Esophagus (tissue), 2 donors: ENCODE results near the gene POU3F1. TPM values are rescaled to one million over a fixed set of nuclear protein-coding genes. Genes with fewer than 3 reads are reported as not detected.

Source experiments
- H3K27ac ChIP-seq, 2 donors: one replicate each; pipeline ENCODE4 v1.5.1; 2013; ENCODE audit warnings: low read depth in 2 of 2, mild to moderate bottlenecking in 2 of 2, inconsistent platforms in 1 of 2, low read length in 1 of 2, moderate library complexity in 1 of 2
- H3K27me3 ChIP-seq, 2 donors: one replicate each; pipeline ENCODE4 v1.6.1; 2013; ENCODE audit warnings: low read length in 2 of 2, control low read depth in 1 of 2, mild to moderate bottlenecking in 1 of 2; ENCODE audit not compliant: insufficient read depth in 2 of 2, control insufficient read depth in 1 of 2
- H3K36me3 ChIP-seq, 2 donors: one replicate each; pipeline ENCODE4 v1.6.1; 2013; ENCODE audit warnings: low read length in 1 of 2; ENCODE audit not compliant: control insufficient read depth in 2 of 2, insufficient read depth in 2 of 2
- H3K4me1 ChIP-seq, 2 donors: one replicate each; pipeline ENCODE4 v1.6.1; 2013; ENCODE audit warnings: low read length in 1 of 2; ENCODE audit not compliant: control insufficient read depth in 2 of 2, insufficient read depth in 2 of 2
- H3K4me3 ChIP-seq, 2 donors: one replicate each; pipeline ENCODE4 v1.5.1; 2013; ENCODE audit warnings: low read length in 2 of 2, mild to moderate bottlenecking in 2 of 2, low read depth in 1 of 2, moderate library complexity in 1 of 2
- H3K9me3 ChIP-seq, 2 donors: one replicate each; pipeline ENCODE4 v1.6.1; 2013; ENCODE audit warnings: mild to moderate bottlenecking in 2 of 2, low read depth in 1 of 2, low read length in 1 of 2, moderate library complexity in 1 of 2; ENCODE audit not compliant: control insufficient read depth in 2 of 2, insufficient read depth in 1 of 2
- WGBS, 2 donors: extraction: QIAGEN DNeasy Blood & Tissue Kit; methylation state at CpG; one replicate each; pipeline ENCODE4 v1.1.7; 2013; 5-methylcytosine and 5-hydroxymethylcytosine counted together
- polyA plus RNA-seq, 2 donors: library from polyadenylated mRNA; stranded (reverse); fragments of 200-250 nt; gene quantifications; one replicate each; pipeline ENCODE4 v1.2.3, GENCODE V29; 2013
- donor health status: healthy with polysubstance abuse.
- donor health status: Bipolar disorder and iron deficiency.

POU3F1 gene
- polyA plus RNA-seq, 2 donors: 0.22 to 1.4 TPM

DNA sequence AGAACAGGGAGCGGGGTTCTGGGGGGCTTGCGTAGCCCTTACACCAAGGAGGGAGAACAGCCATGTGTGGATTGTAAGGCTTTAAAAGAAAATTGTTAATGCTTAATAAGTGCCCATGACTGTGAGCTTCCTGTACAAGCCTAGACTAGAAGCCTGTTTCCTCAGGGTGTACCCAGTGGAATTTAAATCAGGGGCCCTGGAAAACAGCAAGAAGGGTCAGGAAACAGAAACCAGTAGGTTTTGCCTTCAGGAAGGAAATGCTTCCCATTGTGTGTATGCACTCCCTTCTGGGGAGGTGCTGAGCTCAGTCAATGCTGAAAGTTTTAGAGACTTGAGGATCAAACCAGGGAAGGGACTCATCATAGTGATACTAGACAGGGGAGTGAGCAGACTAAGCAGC is 21.4 kb downstream of the POU3F1 start:
- Histone ChIP-seq H3K27ac (peak overlapping the region; percentile 81 to 90), H3K4me1 (peaks cover 8 to 23% of the 10 kb centered on the region in 2 donors), H3K9me3 (no peaks in the 10 kb centered on the region), H3K36me3 (peaks cover 6 to 8% of the 10 kb centered on the region in 2 donors), H3K4me3 (no peak overlapping the region), H3K27me3 (no peaks in the 10 kb centered on the region)
- 62 to 73% methylated on average over 2 of the region's 2 CpGs for WGBS, 2 donors

DNA sequence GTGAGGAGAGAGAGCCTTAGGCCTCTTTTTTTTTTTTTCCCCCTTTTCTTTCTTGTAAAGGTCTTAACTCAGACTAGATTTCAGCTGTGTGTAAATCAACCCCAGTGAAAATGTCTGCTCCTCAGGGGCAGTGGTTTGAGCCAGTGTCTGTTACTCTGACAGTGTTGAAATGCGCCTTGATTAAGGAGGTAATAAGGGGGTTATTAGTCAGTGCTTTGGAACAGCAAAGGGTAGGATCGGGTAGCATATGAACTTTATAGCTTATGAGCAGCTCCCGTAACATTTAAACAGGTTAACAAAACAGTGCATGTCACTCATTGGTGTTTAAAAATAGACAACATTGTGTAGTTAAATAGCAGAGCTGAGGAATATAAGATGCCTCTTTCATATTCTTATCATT is 23.8 kb downstream of the POU3F1 start:
- 87 to 93% methylated on average over 3 of the region's 3 CpGs for WGBS, 2 donors
- peaks cover 11 to 18% of the 10 kb centered on the region in 2 donors for H3K36me3 ChIP-seq
- no peak overlapping the region for H3K27ac ChIP-seq
- no peaks in the 10 kb centered on the region for H3K27me3 ChIP-seq
- H3K4me3 ChIP-seq: no peak overlapping the region
- peaks cover 0 to 8% of the 10 kb centered on the region in 2 donors for H3K4me1 ChIP-seq
- H3K9me3 ChIP-seq: no peaks in the 10 kb centered on the region

DNA sequence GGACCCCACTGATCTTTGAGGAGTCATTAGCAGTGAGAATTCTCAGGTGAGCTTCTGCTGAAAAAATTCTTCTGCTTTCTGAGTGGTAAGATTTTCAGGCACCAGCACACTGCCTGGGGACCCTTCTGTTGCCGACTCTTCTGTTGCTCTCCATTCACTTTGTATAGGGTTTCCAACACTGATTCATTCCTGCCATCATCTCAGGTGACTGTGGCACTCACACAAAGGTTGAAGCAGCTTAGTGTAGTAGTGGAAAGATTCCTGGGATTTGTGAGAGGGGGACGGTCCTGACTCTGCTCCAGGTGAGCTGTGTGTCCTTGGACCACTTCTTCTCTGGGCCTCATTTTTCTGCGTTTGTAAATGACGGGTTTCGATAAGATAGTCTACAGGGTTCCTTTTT is 24.6 kb downstream of the POU3F1 start:
- no peak overlapping the region for H3K4me3 ChIP-seq
- H3K27me3 ChIP-seq: no peaks in the 10 kb centered on the region
- peaks cover 0 to 5% of the 10 kb centered on the region in 2 donors for H3K4me1 ChIP-seq
- no peak overlapping the region for H3K27ac ChIP-seq
- WGBS, 2 donors: 95% methylated on average over 5 of the region's 5 CpGs
- no peaks in the 10 kb centered on the region for H3K9me3 ChIP-seq
- H3K36me3 ChIP-seq: peaks cover 13 to 22% of the 10 kb centered on the region in 2 donors

DNA sequence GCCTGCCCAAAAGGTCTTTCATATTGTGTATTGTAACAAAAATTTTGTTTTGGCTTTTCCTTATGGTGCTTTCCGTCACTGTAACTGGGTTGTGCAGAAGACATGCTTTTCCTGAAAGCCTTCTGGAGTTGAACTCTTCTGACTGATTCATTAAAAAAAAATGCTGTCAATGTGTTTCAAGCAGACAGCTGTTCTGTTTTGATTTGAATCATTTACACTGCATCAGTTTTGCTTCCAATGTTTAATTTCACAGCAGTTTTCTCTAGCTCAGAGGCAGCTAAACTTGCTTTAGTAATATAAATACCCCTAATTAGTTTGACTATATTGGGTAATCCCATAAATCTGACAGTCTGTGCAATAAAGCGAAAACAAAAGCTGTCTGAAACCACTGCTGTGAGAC is 26.2 kb downstream of the POU3F1 start:
- Histone ChIP-seq H3K27ac (no peak overlapping the region), H3K4me3 (no peak overlapping the region), H3K36me3 (peaks cover 9 to 22% of the 10 kb centered on the region in 2 donors), H3K27me3 (no peaks in the 10 kb centered on the region), H3K9me3 (no peaks in the 10 kb centered on the region), H3K4me1 (peaks cover 0 to 2% of the 10 kb centered on the region in 2 donors)
- 87 to 88% methylated on average over 2 of the region's 2 CpGs for WGBS, 2 donors

DNA sequence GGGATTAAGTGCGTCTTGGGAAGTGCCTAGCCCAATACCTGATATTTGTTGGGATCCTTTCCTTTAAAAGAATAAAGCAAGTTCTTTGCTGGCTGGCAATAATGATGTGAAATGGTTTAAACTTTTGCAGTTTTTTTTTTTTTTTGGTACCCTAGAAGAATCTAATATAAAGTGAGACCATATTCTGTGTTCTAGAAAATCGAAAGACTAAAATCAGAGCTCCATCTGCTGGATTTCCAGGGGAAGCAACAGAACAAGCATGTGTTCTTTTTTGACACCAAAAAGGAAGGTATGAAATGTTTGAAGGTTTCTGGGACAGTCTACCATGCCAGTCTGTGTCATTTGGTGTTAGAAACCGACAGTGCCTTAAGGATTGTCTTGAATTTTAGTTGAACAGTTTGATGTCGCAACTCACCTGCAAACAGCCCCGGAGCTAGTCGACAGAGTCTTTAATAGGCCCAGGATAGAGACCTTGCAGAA is 27.7 kb downstream of the POU3F1 start:
- no peaks in the 10 kb centered on the region for H3K4me1 ChIP-seq
- no peak overlapping the region for H3K27ac ChIP-seq
- no peak overlapping the region for H3K4me3 ChIP-seq
- no peaks in the 10 kb centered on the region for H3K27me3 ChIP-seq
- WGBS, 2 donors: 56 to 59% methylated on average over 6 of the region's 6 CpGs
- H3K9me3 ChIP-seq: no peaks in the 10 kb centered on the region
- peaks cover 9 to 19% of the 10 kb centered on the region in 2 donors for H3K36me3 ChIP-seq

DNA sequence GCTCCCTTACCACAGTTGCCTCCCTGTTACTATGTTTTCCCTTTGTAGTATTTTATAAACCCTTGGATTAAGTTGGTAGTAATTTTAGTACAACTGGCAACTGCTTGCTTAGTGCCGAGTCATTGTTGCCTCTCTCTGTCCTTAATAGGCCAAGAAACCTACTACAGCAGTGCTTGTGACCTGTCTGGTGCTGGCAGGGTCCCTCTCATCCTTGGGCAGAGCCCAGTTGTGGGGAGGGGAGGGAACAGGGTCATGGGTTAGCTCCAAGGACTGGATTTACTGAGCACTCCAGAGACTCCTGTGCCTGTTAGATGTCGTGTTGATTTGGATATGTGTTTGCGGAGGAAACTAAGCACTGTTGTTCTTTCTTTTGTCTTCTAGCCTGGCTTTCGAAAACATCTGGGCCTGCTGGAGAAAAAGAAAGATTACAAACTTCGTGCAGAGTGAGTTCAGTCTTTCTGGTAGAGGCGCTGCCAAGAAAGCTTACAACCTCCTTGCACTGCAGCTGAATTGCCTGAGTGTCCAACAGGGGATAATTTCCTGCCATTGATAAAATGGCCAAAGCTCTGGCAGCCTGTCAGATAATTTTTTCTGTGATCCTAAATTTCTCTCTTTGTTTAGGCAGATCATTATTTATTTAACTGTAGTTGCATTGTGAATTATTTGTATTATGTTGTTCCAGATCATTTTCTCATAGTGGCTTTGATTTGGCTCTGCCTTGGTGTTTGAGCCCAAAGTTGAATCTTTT is 30.4 kb downstream of the POU3F1 start:
- Histone ChIP-seq H3K9me3 (no peaks in the 10 kb centered on the region), H3K36me3 (peaks cover 9 to 15% of the 10 kb centered on the region in 2 donors), H3K4me1 (no peaks in the 10 kb centered on the region), H3K27me3 (no peaks in the 10 kb centered on the region), H3K27ac (peak overlapping the region; percentile 48 to 67), H3K4me3 (no peak overlapping the region)
- 43 to 44% methylated on average over 6 of the region's 6 CpGs for WGBS, 2 donors

DNA sequence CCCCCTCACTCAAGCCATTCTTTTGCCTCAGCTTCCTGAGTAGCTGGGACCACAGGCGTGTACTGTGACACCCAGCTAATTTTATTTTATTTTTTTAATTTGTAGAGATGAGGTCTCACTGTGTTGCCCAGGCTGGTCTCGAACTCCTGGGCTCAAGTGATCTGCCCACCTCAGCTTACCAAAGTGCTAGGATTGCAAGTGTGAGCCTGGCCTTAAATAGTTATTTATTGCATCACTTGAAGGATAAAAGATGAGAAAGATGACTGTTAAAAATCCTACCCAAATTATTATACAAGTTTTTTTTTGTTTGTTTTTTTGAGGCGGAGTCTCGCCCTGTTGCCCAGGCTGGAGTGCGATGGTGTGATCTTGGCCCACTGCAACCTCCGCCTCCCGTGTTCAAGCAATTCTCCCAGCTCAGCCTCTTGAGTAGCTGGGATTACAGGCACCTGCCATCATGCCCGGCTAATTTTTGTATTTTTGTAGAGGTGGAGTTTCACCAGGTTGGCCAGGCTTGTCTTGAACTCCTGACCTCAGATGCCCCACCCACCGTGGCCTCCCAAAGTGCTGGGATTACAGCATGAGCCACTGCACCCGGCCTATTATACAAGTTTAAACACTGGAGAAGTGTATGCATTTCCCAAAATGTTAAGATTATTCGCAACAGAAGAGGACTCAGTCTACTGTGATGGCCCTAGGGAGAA is 31.7 kb downstream of the POU3F1 start:
- no peaks in the 10 kb centered on the region for H3K4me1 ChIP-seq
- H3K27me3 ChIP-seq: no peaks in the 10 kb centered on the region
- peak overlapping the region in 1 of 2 donors; percentile 52 for H3K27ac ChIP-seq
- no peak overlapping the region for H3K4me3 ChIP-seq
- peaks cover 4 to 10% of the 10 kb centered on the region in 2 donors for H3K36me3 ChIP-seq
- no peaks in the 10 kb centered on the region for H3K9me3 ChIP-seq
- WGBS, 2 donors: 76% methylated on average over 11 of the region's 11 CpGs

DNA sequence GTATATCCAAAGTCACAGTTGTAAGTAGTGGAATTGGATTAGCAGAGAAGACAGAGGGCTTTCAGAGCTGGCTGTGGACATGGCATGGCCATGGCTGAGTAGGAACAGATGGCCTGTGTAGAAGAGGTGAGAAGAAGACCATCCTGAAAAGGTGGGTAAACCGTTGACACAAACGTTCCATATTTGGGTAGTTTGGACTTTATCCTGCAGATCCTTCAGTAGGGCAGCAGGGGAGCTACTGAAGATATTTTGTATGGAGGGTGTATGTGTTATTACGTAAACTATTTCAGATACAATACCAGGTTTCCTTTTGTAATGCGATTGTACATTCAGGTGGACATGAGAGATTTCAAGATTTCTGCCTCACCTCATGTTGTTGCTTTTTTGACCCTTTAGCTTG is 32.4 kb downstream of the POU3F1 start:
- no peaks in the 10 kb centered on the region for H3K4me1 ChIP-seq
- H3K9me3 ChIP-seq: no peaks in the 10 kb centered on the region
- no peaks in the 10 kb centered on the region for H3K27me3 ChIP-seq
- peaks cover 4 to 8% of the 10 kb centered on the region in 2 donors for H3K36me3 ChIP-seq
- WGBS, 2 donors: 48 to 51% methylated on average over 4 of the region's 4 CpGs
- H3K27ac ChIP-seq: peak overlapping the region; percentile 29 to 40
- H3K4me3 ChIP-seq: no peak overlapping the region

DNA sequence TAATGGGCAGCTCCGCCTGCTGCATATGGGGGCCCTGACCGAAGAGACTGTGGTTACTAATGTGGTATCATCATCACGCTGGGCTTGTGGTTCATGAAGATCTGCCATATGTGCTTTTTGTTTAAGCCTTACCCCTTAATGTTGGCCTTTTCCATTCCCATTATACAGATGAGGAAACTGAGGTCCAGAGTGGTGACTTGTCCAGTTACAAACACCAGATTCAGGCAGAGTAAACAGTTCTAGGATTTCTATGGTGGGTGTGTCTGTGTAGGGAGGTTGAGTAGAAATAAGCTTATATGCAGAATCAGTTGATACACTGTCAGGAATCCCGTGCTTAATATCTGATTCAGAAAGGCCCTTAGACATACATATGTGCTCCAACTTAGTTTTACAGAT is 33.4 kb downstream of the POU3F1 start:
- peak overlapping the region; percentile 95 to 99 for H3K27ac ChIP-seq
- no peaks in the 10 kb centered on the region for H3K4me1 ChIP-seq
- H3K36me3 ChIP-seq: peaks cover 4 to 8% of the 10 kb centered on the region in 2 donors
- peak overlapping the region; percentile 79 to 93 for H3K4me3 ChIP-seq
- H3K9me3 ChIP-seq: no peaks in the 10 kb centered on the region
- 7 to 8% methylated on average over 4 of the region's 4 CpGs for WGBS, 2 donors
- H3K27me3 ChIP-seq: no peaks in the 10 kb centered on the region
